ENCODE data around the gene UGT1A4. TPM values are rescaled to one million over a fixed set of nuclear protein-coding genes. Genes with fewer than 3 reads are reported as not detected.
A peak's percentile ranks its signal among the peaks of the same experiment; 100 is the strongest.

UGT1A4 gene
- total and polyA plus RNA-seq, 2 experiments from 2014 or later = not detected

- TF ChIP-seq CTCF (IDR thresholded peaks at IDR 0.05; ENCODE audit: low read depth, low read length) = no peak
- Histone ChIP-seq H3K9me3 (ENCODE audit: low read depth) (no peaks in the 10 kb centered on the region), H3K27me3 (no peaks in the 10 kb centered on the region), H3K4me3 (no peak overlapping the region), H3K36me3 (no peaks in the 10 kb centered on the region), H3K27ac (no peak overlapping the region), H3K4me1 (ENCODE audit: low read depth) (no peaks in the 10 kb centered on the region)
- DNase-seq (ENCODE audit: low read depth in 1 of 2, low spot score in 1 of 2) = no peak
Observed at GRCh38 chr2:233813236-233814055, 94.9 kb downstream of the UGT1A4 start.

GRCh38 chr2:233814056-233814835 lies 95.7 kb downstream of the UGT1A4 start:
- Histone ChIP-seq H3K4me3 (no peak overlapping the region), H3K27ac (no peak overlapping the region), H3K36me3 (no peaks in the 10 kb centered on the region), H3K4me1 (ENCODE audit: low read depth) (no peaks in the 10 kb centered on the region), H3K9me3 (ENCODE audit: low read depth) (no peaks in the 10 kb centered on the region), H3K27me3 (no peaks in the 10 kb centered on the region)
- no peak for TF ChIP-seq CTCF (IDR thresholded peaks at IDR 0.05; ENCODE audit: low read depth, low read length)
- peak in 1 of 2 donors; percentile 17 for DNase-seq (ENCODE audit: low read depth in 1 of 2, low spot score in 1 of 2)

- no peak for DNase-seq (ENCODE audit: low read depth in 1 of 2, low spot score in 1 of 2)
- no peaks in the 10 kb centered on the region for H3K9me3 ChIP-seq (ENCODE audit: low read depth)
- H3K4me3 ChIP-seq = no peak overlapping the region
- no peaks in the 10 kb centered on the region for H3K36me3 ChIP-seq
- no peak overlapping the region for H3K27ac ChIP-seq
- no peak for TF ChIP-seq CTCF (IDR thresholded peaks at IDR 0.05; ENCODE audit: low read depth, low read length)
- H3K4me1 ChIP-seq (ENCODE audit: low read depth) = no peaks in the 10 kb centered on the region
- no peaks in the 10 kb centered on the region for H3K27me3 ChIP-seq
Observed at GRCh38 chr2:233815861-233816260, 97.3 kb downstream of the UGT1A4 start.

GRCh38 chr2:233816334-233816733 lies 97.8 kb downstream of the UGT1A4 start:
- peak in 1 of 2 donors; percentile 9 for DNase-seq (ENCODE audit: low read depth in 1 of 2, low spot score in 1 of 2)
- Histone ChIP-seq H3K36me3 (no peaks in the 10 kb centered on the region), H3K27me3 (no peaks in the 10 kb centered on the region), H3K9me3 (ENCODE audit: low read depth) (no peaks in the 10 kb centered on the region), H3K27ac (no peak overlapping the region), H3K4me1 (ENCODE audit: low read depth) (no peaks in the 10 kb centered on the region), H3K4me3 (no peak overlapping the region)
- TF ChIP-seq CTCF (IDR thresholded peaks at IDR 0.05; ENCODE audit: low read depth, low read length) = no peak

GRCh38 chr2:233816771-233817170 lies 98.2 kb downstream of the UGT1A4 start:
- Histone ChIP-seq H3K9me3 (ENCODE audit: low read depth) (no peaks in the 10 kb centered on the region), H3K27me3 (no peaks in the 10 kb centered on the region), H3K4me3 (no peak overlapping the region), H3K27ac (no peak overlapping the region), H3K4me1 (ENCODE audit: low read depth) (no peaks in the 10 kb centered on the region), H3K36me3 (no peaks in the 10 kb centered on the region)
- peak; percentile 10 to 36 for DNase-seq (ENCODE audit: low read depth in 1 of 2, low spot score in 1 of 2)
- TF ChIP-seq CTCF (IDR thresholded peaks at IDR 0.05; ENCODE audit: low read depth, low read length) = no peak
